Epithelial cell of proximal tubule (primary cell): Measurements from ENCODE around the gene KRT76. TPM values are rescaled to one million over a fixed set of nuclear protein-coding genes. Genes with fewer than 3 reads are reported as not detected.

ENCODE experiments used
- DNase-seq: peaks from one replicate; pipeline ENCODE4 v3.0.0-alpha.2; 2011; ENCODE audit warnings: low read depth
- H3K4me3 ChIP-seq: 2 replicates; pipeline ENCODE4 v1.5.1; 2011; ENCODE audit warnings: low read depth, mild to moderate bottlenecking, low read length
- total RNA-seq: library from RNA; depleted of rRNA; stranded (reverse); fragments of >200 nt; gene quantifications from 2 replicates; pipeline ENCODE4 v1.2.3, GENCODE V29; 2015
- TF ChIP-seq, protein P1 (sequence below): conservative IDR thresholded peaks from 2 replicates; pipeline ENCODE4 v1.5.1; 2012; ENCODE audit warnings: low read depth, mild to moderate bottlenecking, low read length

The KRT76 gene
- total RNA-seq, 1 donor from 2014 or later = not detected

- DNase-seq = no peak
- H3K4me3 ChIP-seq = no peak overlapping the region
- TF ChIP-seq, protein P1, sequence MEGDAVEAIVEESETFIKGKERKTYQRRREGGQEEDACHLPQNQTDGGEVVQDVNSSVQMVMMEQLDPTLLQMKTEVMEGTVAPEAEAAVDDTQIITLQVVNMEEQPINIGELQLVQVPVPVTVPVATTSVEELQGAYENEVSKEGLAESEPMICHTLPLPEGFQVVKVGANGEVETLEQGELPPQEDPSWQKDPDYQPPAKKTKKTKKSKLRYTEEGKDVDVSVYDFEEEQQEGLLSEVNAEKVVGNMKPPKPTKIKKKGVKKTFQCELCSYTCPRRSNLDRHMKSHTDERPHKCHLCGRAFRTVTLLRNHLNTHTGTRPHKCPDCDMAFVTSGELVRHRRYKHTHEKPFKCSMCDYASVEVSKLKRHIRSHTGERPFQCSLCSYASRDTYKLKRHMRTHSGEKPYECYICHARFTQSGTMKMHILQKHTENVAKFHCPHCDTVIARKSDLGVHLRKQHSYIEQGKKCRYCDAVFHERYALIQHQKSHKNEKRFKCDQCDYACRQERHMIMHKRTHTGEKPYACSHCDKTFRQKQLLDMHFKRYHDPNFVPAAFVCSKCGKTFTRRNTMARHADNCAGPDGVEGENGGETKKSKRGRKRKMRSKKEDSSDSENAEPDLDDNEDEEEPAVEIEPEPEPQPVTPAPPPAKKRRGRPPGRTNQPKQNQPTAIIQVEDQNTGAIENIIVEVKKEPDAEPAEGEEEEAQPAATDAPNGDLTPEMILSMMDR = no peak
These were observed 24.6 kb upstream of the KRT76 start for GRCh38 chr12:52801773-52802172.

DNA sequence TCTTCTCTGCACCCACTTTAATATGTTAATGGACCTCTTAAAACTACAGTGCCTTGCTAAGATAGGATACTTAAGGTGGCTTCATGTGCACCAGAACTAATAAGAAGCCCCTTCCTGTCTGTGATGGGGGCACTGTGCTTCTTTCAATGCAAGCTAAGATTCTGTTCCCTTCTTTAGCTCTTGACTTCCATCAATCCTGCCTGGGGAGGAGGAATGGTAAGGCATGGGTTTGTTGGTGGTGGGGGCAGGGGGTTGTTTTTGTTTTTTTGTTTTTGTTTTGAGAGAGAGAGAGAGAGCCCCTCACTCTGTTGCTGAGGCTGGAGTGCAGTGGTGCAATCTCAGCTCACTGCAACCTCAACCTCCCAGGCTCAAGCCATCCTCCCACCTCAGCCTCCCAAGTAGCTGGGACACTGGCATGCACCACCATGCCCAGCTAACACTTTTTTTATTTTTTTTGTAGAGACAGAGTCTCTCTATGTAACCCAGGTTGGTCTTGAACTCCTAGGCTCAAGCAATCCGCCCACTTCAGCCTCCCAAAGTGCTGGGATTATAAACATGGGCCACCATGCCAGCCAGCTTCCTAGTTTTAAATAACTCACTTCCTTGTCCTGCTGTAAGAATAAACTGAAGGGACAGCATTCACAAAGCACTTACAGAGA is 23.2 kb upstream of the KRT76 start:
- no peak for DNase-seq
- TF ChIP-seq, protein P1 = no peak
- no peak overlapping the region for H3K4me3 ChIP-seq

GRCh38 chr12:52799505-52800211 is 22.5 kb upstream of the KRT76 start:
- TF ChIP-seq, protein P1 = no peak
- no peak for DNase-seq
- no peak overlapping the region for H3K4me3 ChIP-seq

DNA sequence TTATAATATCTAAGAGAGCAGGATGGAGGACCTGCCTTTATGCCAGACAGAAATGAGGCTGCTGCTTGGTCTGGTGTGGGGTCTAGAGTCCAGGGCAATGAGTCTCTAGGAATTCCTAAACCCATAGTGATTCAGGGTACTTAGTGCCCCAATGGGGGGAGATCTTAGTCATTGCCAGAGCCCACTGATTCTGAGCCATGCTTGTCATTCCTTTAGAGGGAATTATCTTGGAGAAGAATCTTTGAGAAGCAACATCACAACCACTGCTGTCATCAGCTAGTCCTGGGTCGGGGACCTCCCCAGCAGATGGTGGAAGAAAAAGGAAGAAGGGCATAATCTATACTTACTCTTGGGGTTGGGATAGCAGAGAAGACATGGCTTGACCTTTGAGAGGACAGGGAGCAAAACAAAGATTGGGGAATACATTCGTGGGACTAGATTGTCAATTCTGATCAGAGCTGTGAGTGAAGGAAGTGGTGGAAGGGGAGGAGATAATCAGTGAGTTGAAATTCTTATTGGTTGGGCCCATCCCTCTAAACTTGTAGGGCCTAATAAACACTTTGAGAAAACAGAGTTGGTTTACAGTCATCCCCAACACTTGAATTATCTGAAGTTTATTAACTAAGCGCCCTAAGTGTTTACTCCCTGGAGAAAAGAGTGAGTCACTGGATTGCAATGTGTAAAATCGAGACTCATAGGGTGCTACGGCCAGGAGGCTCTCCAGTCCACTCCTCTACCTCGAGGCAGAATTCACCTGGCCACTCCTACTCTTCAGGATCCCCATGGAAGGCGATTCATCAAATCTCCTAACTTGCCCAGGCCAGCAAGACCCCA is 21.7 kb upstream of the KRT76 start:
- TF ChIP-seq, protein P1 = no peak
- no peak overlapping the region for H3K4me3 ChIP-seq
- DNase-seq = peak; percentile 67

- no peak overlapping the region for H3K4me3 ChIP-seq
- TF ChIP-seq, protein P1 = no peak
- peak; percentile 35 for DNase-seq
These were observed 21.0 kb upstream of the KRT76 start for GRCh38 chr12:52798003-52798670.

GRCh38 chr12:52797529-52797894 is 20.4 kb upstream of the KRT76 start:
- H3K4me3 ChIP-seq = no peak overlapping the region
- TF ChIP-seq, protein P1 = no peak
- DNase-seq = no peak
